Heart left ventricle (tissue), 16 donors: Measurements from ENCODE around the gene SARNP. TPM values are rescaled to one million over a fixed set of nuclear protein-coding genes. Genes with fewer than 3 reads are reported as not detected.

Experiments
- ATAC-seq, 4 donors: fragments of 200-7000 bp; cut with Tn5 transposase; one replicate each; pipeline ENCODE4 v1.9.1; 2020 to 2022; ENCODE audit warnings: moderate library complexity in 4 of 4, mild to moderate bottlenecking in 3 of 4, moderate number of reproducible peaks in 1 of 4
- DNase-seq, 5 donors: peaks; one replicate each; pipeline ENCODE4 v3.0.0-alpha.2; 2020
- H3K27ac ChIP-seq, 12 donors: fragments of 200-600 bp; sonication (generic) in 4 of 12; one replicate each; pipeline versions ENCODE4 v1.5.0 to v1.8.0; 2016 to 2022; ENCODE audit warnings: mild to moderate bottlenecking in 2 of 12
- H3K27me3 ChIP-seq, 9 donors: fragments of 200-600 bp; sonication (generic) in 2 of 9; one replicate each; pipeline versions ENCODE4 v1.5.1 to v1.8.0; 2016 to 2022; ENCODE audit warnings: mild to moderate bottlenecking in 3 of 9
- H3K36me3 ChIP-seq, 9 donors: fragments of 200-600 bp; sonication (generic) in 2 of 9; one replicate each; pipeline versions ENCODE4 v1.5.0 to v1.8.0; 2018 to 2022; ENCODE audit warnings: mild to moderate bottlenecking in 2 of 9
- H3K4me1 ChIP-seq, 12 donors: fragments of 200-600 bp; sonication (generic) in 4 of 12; one replicate each; pipeline versions ENCODE4 v1.5.0 to v1.8.0; 2016 to 2022; ENCODE audit warnings: mild to moderate bottlenecking in 3 of 12
- H3K4me3 ChIP-seq, 12 donors: fragments of 200-600 bp; sonication (generic) in 4 of 12; one replicate each; pipeline versions ENCODE4 v1.5.0 to v1.8.0; 2017 to 2022; ENCODE audit warnings: mild to moderate bottlenecking in 9 of 12, moderate library complexity in 4 of 12
- H3K9me3 ChIP-seq, 12 donors: fragments of 200-600 bp; sonication (generic) in 4 of 12; one replicate each; pipeline versions ENCODE4 v1.5.0 to v1.8.0; 2016 to 2022; ENCODE audit warnings: mild to moderate bottlenecking in 1 of 12
- CTCF ChIP-seq, 12 donors: fragments of 200-600 bp; sonication (generic) in 4 of 12; IDR thresholded peaks; one replicate each; pipeline versions ENCODE4 v1.5.0 to v1.8.0; 2018 to 2022; ENCODE audit warnings: antibody characterized with exemption in 12 of 12, mild to moderate bottlenecking in 5 of 12
- POLR2A ChIP-seq, 2 donors: fragments of 450-650 bp; IDR thresholded peaks; one replicate each; pipeline ENCODE4 v1.6.1; 2017; ENCODE audit warnings: antibody characterized with exemption in 2 of 2, mild to moderate bottlenecking in 2 of 2, moderate library complexity in 2 of 2
- WGBS, 4 donors: extraction: QIAGEN DNeasy Blood & Tissue Kit in 2 of 4; methylation state at CpG; one replicate each; pipeline versions ENCODE4 v1.1.5 to v1.1.7; 2013 to 2018; 5-methylcytosine and 5-hydroxymethylcytosine counted together
- intact Hi-C, 10 donors: fragments of 100-400 bp; cut with DNase I; formaldehyde crosslinking; loops; one replicate each; pipeline versions ENCODE4 v1.11.1 to v1.14.2; 2022
- polyA plus RNA-seq, 2 donors: library from polyadenylated mRNA; stranded (reverse); fragments of 200-250 nt; gene quantifications; one replicate each; pipeline ENCODE4 v1.2.3, GENCODE V29; 2013
- total RNA-seq, 9 donors: library from RNA; depleted of rRNA in 2 of 9; stranded (reverse); fragments of >200 nt in 2 of 9; fragmentation: NEBNext Ultra II Directional in 3 of 9; extraction: Animal tissue kit (Norgen Biotek cat#: 25700) in 3 of 9; gene quantifications; one replicate each; pipeline versions ENCODE4 v1.1.0 to v1.2.4, GENCODE V29; 2016 to 2023
- donor health status: ischemic (EF 13 %, LVEDD 7.1; RV severe dilation, severe dysfunction).
- donor health status: healthy with polysubstance abuse.
- donor health status: DM: no; HTN: yes; CAD: no.
- donor health status: DM: no; HTN: no; CAD: no.
- donor health status: ischemic (EF 25% LVEDD 6.9; RV normal size, moderate dysfunction).
- donor health status: ischemic (EF 25% LVEDD 5.7; RV mildly dilated, moderate dysfunction).
- donor health status: healthy.
- donor health status: DM: yes; HTN: yes; CAD: no.
- donor health status: ischemic (EF 35%, LVEDD 5.7; RV mildly dilated, moderate dysfunction).
- donor health status: nonischemic (EF 11% LVEDD 7.7; RV severe dilation, severe dysfunction).
- donor health status: DM: yes; HTN: yes; CAD: no.
- donor health status: PGD.
- donor health status: ischemic (EF 29% LVEDD 5.4; RV normal size, mild dysfunction).
- donor health status: nonischemic (EF 23%, LVEDD 6.1; RV moderate dilation, normal function).

SARNP gene
- total and polyA plus RNA-seq, 11 donors = 47.2 to 138 (median 55.9) TPM

- no peak overlapping the region for H3K4me3 ChIP-seq
- ATAC-seq = peak in 2 of 4 donors; percentile 4 to 36
- H3K4me1 ChIP-seq = peaks cover 0 to 72% (median 14%) of the 10 kb centered on the region in 12 donors
- 67 to 82% (median 71%) methylated on average over 3 of the region's 3 CpGs for WGBS, 4 donors
- peak in 1 of 5 donors; percentile 67 for DNase-seq
- TF ChIP-seq CTCF (IDR thresholded peaks at IDR 0.05) (no peak), POLR2A (IDR thresholded peaks at IDR 0.05) (no peak)
- peak overlapping the region; percentile 81 to 96 (median 89) for H3K27ac ChIP-seq
- H3K27me3 ChIP-seq = peaks cover 0 to 4% (median 0%) of the 10 kb centered on the region in 9 donors
- H3K36me3 ChIP-seq = no peaks in the 10 kb centered on the region
- intact Hi-C loops = loop anchor here in 1 of 10 donors (5.0 kb wide), 1 partner anchor 80 kb away; the partner anchor contains the start of gene PYM1
- H3K9me3 ChIP-seq = no peaks in the 10 kb centered on the region
Measured at GRCh38 chr12:55847033-55847432, 29.5 kb upstream of the SARNP start.

GRCh38 chr12:55845785-55846496, 28.4 kb upstream of the SARNP start:
- no peak for TF ChIP-seq POLR2A (IDR thresholded peaks at IDR 0.05)
- TF ChIP-seq CTCF (IDR thresholded peaks at IDR 0.05) = no peak
- intact Hi-C loops = loop anchor here in 1 of 10 donors (5.0 kb wide), 1 partner anchor 81 kb away; the partner anchor contains the start of gene PYM1
- peak overlapping the region in 7 of 12 donors; percentile 19 to 95 (median 90) for H3K27ac ChIP-seq
- DNase-seq (peak in 2 of 5 donors; percentile 45 to 56), ATAC-seq (peak in 1 of 4 donors; percentile 28)
- 75 to 78% (median 76%) methylated on average over 7 of the region's 7 CpGs for WGBS, 4 donors
- no peaks in the 10 kb centered on the region for H3K36me3 ChIP-seq
- peaks cover 0 to 71% (median 14%) of the 10 kb centered on the region in 12 donors for H3K4me1 ChIP-seq
- no peak overlapping the region for H3K4me3 ChIP-seq
- peaks cover 0 to 3% (median 0%) of the 10 kb centered on the region in 9 donors for H3K27me3 ChIP-seq
- no peaks in the 10 kb centered on the region for H3K9me3 ChIP-seq

- Histone ChIP-seq H3K27me3 (no peaks in the 10 kb centered on the region), H3K36me3 (peaks cover 0 to 3% (median 0%) of the 10 kb centered on the region in 9 donors), H3K27ac (peak overlapping the region in 6 of 12 donors; percentile 13 to 95 (median 90)), H3K9me3 (no peaks in the 10 kb centered on the region), H3K4me1 (peaks cover 0 to 65% (median 14%) of the 10 kb centered on the region in 12 donors), H3K4me3 (no peak overlapping the region)
- ATAC-seq (no peak), DNase-seq (no peak)
- intact Hi-C loops = loop anchor here in 1 of 10 donors (5.0 kb wide), 1 partner anchor 82 kb away; the partner anchor contains the start of gene PYM1
- no peak for TF ChIP-seq POLR2A (IDR thresholded peaks at IDR 0.05)
- no peak for TF ChIP-seq CTCF (IDR thresholded peaks at IDR 0.05)
- 76 to 82% (median 80%) methylated on average over 5 of the region's 5 CpGs for WGBS, 4 donors
Measured at GRCh38 chr12:55845361-55845760, 27.8 kb upstream of the SARNP start.

- peak overlapping the region in 3 of 12 donors; percentile 88 to 95 (median 95) for H3K27ac ChIP-seq
- intact Hi-C loops = loop anchor here in 1 of 10 donors (5.0 kb wide), 1 partner anchor 82 kb away; the partner anchor contains the start of gene PYM1
- H3K4me3 ChIP-seq = no peak overlapping the region
- ATAC-seq (no peak), DNase-seq (no peak)
- H3K4me1 ChIP-seq = peaks cover 0 to 61% (median 14%) of the 10 kb centered on the region in 12 donors
- no peaks in the 10 kb centered on the region for H3K9me3 ChIP-seq
- 84 to 88% (median 86%) methylated on average over 4 of the region's 4 CpGs for WGBS, 4 donors
- H3K27me3 ChIP-seq = no peaks in the 10 kb centered on the region
- peaks cover 0 to 3% (median 0%) of the 10 kb centered on the region in 9 donors for H3K36me3 ChIP-seq
- TF ChIP-seq POLR2A (IDR thresholded peaks at IDR 0.05) = no peak
- no peak for TF ChIP-seq CTCF (IDR thresholded peaks at IDR 0.05)
Measured at GRCh38 chr12:55844961-55845360, 27.4 kb upstream of the SARNP start.
